Renal cortical epithelial cell (primary cell): ENCODE measurements around the gene LSM14A. TPM values are rescaled to one million over a fixed set of nuclear protein-coding genes. Genes with fewer than 3 reads are reported as not detected.
"Not testable (repeated sequence)": the region's sequence is repeated elsewhere in the genome, so short reads cannot be mapped to it uniquely, and the experiment has no call there.

ENCODE experiments used
- DNase-seq: peaks from one replicate; pipeline ENCODE4 v3.0.0-alpha.2; 2011; ENCODE audit warnings: low read depth
- total RNA-seq: library from RNA; depleted of rRNA; stranded (reverse); fragments of >200 nt; gene quantifications from 2 replicates; pipeline ENCODE4 v1.2.3, GENCODE V29; 2014

Gene LSM14A
- total RNA-seq, 1 donor from 2014 or later: 112 TPM

- no peak for DNase-seq
These were observed 17.7 kb downstream of the LSM14A start for GRCh38 chr19:34189917-34190425.

DNA sequence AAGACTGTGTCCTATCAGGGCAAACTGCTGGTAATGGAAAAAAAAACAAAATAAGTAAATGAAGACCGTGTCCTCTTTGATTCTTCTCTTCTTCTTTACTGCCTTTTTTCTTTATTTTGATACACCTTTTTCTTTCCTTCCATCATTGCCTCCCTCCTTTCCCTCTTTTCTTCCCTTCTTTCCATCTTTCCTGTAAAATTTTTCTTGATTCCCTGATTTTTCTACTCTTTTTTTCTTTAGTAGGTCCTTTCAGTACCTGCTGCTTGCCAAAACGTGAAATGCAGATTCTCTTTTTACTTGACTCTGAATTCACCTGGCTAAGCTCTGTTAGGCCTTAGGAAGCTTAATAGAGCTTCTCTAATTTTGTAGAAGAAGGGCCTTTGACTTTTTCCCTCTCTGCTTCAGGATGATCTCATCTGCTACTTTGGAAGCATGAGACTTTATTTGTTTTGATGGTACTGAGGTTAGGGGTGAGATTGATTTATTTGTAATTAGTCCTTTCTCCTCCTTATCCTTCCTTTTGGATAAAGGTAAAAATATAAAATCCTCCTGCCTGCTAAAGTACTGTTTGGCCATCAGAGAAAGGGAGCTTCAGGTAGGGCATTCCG, 19.2 kb downstream of the LSM14A start:
- no peak for DNase-seq

DNA sequence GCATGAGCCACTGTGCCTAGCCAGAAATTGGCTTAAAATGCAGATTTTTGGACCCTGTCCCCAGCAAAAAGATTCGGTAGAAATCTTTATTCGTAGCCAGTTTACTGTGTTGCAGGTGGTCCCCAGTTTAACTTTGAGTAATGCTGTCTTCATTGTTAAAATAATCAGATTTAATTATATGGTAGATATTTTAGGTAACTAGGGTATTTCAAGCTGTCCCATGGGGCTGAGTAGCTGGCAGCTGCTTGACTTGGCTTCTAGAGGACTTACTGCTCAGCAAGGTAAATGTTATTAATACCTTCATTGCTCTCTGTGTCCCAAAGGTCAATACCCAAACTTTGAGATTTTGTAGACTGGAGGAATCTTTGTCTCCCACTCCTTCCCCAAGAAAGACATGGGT, 21.1 kb downstream of the LSM14A start:
- no peak for DNase-seq

GRCh38 chr19:34193876-34194275, 21.6 kb downstream of the LSM14A start:
- DNase-seq: no peak

- DNase-seq: no peak
These were observed 28.8 kb downstream of the LSM14A start for GRCh38 chr19:34201133-34201532.

DNA sequence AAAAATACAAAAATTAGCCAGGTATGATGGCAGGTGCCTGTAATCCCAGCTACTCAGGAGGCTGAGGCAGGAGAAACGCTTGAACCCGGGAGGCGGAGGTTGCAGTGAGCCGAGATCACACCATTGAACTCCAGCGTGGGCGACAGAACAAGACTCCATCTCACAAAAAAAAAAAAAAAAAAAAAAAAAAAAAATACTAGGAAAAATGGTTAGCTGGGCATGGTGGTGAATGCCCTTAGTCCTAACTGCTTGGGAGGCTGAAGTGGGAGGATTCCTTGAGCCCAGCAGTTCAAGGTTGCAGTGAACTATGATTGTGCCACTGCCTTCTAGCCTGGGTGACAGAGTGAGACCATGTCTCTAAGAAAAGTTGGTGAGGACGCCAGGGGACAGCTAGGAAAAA, 33.0 kb downstream of the LSM14A start:
- not testable (repeated sequence) for DNase-seq

GRCh38 chr19:34208291-34208884, 36.1 kb downstream of the LSM14A start:
- DNase-seq: no peak

DNA sequence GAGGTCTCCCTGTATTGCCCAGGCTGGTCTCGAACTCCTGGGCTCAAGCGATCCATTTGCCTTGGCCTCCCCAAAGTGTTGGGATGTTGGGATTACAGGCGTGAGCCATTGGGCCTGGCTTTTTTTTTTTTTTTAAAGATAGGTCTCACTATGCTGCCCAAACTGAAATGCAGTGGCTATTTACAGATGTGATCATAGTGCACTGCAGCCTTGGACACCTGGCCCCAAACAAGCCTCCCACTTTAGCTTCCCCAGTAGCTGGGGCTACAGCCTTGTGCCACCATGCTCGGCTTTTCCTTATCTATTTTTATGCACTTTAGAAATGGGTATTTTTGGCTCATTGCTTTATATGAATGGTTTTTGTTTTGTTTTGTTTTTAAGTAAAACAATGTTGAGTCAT, 37.4 kb downstream of the LSM14A start:
- DNase-seq: no peak

GRCh38 chr19:34213283-34213682, 41.0 kb downstream of the LSM14A start:
- no peak for DNase-seq

GRCh38 chr19:34214040-34214439, 41.7 kb downstream of the LSM14A start:
- DNase-seq: no peak

GRCh38 chr19:34215006-34215665, 42.8 kb downstream of the LSM14A start:
- no peak for DNase-seq

DNA sequence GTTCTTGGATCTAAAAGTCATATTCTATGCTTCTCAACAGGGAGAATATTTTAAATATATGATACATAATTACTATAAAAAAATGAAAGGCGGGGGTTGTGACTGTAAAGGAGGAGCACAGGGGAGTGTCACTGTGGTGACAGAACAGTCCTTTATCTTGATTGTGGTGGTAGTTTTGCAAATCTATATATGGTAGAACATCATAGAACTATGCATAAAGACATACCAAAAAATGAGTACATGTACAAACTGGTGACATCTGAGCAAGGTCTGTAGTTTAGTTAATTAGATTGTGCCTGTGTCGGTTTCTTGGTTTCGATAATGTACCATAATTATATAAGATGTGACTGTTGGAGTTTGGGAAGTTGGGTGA, 43.3 kb downstream of the LSM14A start:
- no peak for DNase-seq

GRCh38 chr19:34216745-34217219, 44.5 kb downstream of the LSM14A start:
- DNase-seq: not testable (repeated sequence)

DNA sequence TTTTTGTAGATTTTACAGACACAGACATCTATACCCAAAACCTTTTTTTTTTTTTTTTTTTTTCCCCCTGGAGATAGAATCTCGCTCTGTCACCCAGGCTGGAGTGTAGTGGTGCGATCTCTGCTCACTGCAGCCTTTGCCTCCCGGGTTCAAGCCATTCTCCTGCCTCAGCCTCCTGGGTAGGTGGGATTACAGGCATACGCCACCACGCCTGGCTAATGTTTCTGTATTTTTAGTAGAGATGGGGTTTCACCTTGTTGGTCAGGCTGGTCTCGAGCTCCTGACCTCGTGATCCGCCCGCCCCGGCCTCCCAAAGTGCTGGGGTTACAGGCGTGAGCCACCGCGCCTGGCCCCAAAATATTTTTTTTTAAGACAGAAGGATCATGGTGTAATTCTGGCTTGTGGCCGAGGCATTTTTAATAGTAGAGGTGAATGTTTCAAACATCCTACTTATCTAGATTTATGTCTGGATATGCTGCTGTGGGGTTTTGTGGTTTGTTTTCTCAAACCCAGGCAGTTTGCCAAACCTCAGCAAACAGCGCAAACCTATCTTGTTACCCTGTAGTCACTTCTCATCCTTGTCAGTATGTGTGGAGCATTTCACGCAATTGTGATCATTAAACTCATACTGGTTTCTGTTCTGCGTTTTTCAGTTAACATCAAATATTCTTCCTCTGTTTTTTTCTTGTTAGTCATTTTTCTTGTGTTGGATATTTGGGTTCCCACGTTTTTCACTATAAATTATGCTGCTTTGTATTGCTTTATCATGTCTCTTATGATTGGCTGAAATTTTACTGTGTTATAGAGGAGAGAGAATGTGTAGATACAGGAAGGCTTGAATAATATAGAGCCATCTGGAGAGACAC, 45.9 kb downstream of the LSM14A start:
- peak; percentile 88 for DNase-seq

- no peak for DNase-seq
These were observed 46.5 kb downstream of the LSM14A start for GRCh38 chr19:34218818-34219164.

- DNase-seq: peak; percentile 63
These were observed 48.3 kb downstream of the LSM14A start for GRCh38 chr19:34220472-34221063.

DNA sequence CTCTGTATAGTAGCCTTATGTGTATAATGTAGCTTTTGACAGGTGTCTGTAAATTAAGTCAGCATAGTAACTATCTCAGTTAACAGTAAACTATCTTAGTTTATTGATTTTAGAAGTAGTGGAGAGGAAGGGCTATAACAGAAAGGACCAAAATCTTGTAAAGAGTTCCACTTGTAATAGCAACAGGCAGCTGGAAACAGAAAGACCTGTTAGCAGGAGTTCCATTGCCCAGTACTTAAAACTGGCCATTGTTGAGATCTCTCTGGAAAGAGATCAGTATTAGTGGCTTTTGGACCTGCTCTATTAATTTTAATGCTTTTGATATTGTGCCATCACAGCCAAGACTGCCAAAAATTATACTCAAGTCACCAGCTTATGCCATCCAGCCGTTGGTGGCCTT, 50.1 kb downstream of the LSM14A start:
- no peak for DNase-seq

- peak; percentile 21 for DNase-seq
These were observed 52.8 kb downstream of the LSM14A start for GRCh38 chr19:34224996-34225658.

- no peak for DNase-seq
These were observed 53.3 kb downstream of the LSM14A start for GRCh38 chr19:34225659-34226015.

DNA sequence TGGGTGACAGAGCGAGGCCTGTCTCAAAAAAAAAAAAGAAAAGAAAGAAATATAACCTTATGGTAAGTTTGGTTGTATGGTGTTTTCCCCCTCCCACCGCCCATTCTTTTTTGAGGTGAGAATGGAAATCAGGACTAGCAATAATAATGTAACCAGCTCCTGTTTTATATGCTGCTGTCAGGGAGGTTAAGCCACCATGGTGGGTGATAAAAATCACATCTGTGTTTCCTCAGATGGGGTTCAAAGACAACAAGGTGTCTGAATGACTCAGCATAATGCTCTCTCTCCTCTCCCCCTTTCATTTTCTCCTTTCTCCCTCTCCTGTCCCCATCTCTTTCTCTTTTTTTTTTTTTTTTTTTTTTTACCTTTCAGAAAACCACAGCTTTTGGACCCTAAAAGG, 53.7 kb downstream of the LSM14A start:
- no peak for DNase-seq

- DNase-seq: no peak
These were observed 56.0 kb downstream of the LSM14A start for GRCh38 chr19:34228347-34228746.
